ENCODE data around the gene CDH4.

The CDH4 gene

GRCh38 chr20:61605862-61606557 is 353.9 kb downstream of the CDH4 start:
- ChIA-PET CTCF (no interaction called here), POLR2A (no interaction called here)
- TF ChIP-seq CTCF (IDR thresholded peaks at IDR 0.05; ENCODE audit: control extremely low read depth, extremely low read depth, low read depth, missing control alignments) = no peak
- DNase-seq (ENCODE audit: extremely low spot score) = no peak

- no peak for DNase-seq (ENCODE audit: extremely low spot score)
- TF ChIP-seq CTCF (IDR thresholded peaks at IDR 0.05; ENCODE audit: control extremely low read depth, extremely low read depth, low read depth, missing control alignments) = no peak
- CTCF ChIA-PET = no interaction called here
- POLR2A ChIA-PET = no interaction called here
These were observed 356.4 kb downstream of the CDH4 start for GRCh38 chr20:61608275-61609085.

GRCh38 chr20:61609461-61609860 is 357.4 kb downstream of the CDH4 start:
- ChIA-PET CTCF (no interaction called here), POLR2A (no interaction called here)
- TF ChIP-seq CTCF (IDR thresholded peaks at IDR 0.05; ENCODE audit: control extremely low read depth, extremely low read depth, low read depth, missing control alignments) = no peak
- no peak for DNase-seq (ENCODE audit: extremely low spot score)

- no peak for TF ChIP-seq CTCF (IDR thresholded peaks at IDR 0.05; ENCODE audit: control extremely low read depth, extremely low read depth, low read depth, missing control alignments)
- POLR2A ChIA-PET = no interaction called here
- CTCF ChIA-PET = no interaction called here
- DNase-seq (ENCODE audit: extremely low spot score) = no peak
These were observed 359.5 kb downstream of the CDH4 start for GRCh38 chr20:61611401-61612180.

GRCh38 chr20:61613917-61614705 is 362.1 kb downstream of the CDH4 start:
- POLR2A ChIA-PET = no interaction called here
- TF ChIP-seq CTCF (IDR thresholded peaks at IDR 0.05; ENCODE audit: control extremely low read depth, extremely low read depth, low read depth, missing control alignments) = no peak
- no peak for DNase-seq (ENCODE audit: extremely low spot score)
- CTCF ChIA-PET = no interaction called here

GRCh38 chr20:61614706-61615100 is 362.6 kb downstream of the CDH4 start:
- ChIA-PET CTCF (no interaction called here), POLR2A (no interaction called here)
- no peak for DNase-seq (ENCODE audit: extremely low spot score)
- no peak for TF ChIP-seq CTCF (IDR thresholded peaks at IDR 0.05; ENCODE audit: control extremely low read depth, extremely low read depth, low read depth, missing control alignments)
